Osteocyte (in vitro differentiated cells): ENCODE measurements around the gene KATNB1. TPM values are rescaled to one million over a fixed set of nuclear protein-coding genes. Genes with fewer than 3 reads are reported as not detected.

Experiments
- DNase-seq: peaks from one replicate; pipeline ENCODE4 v3.0.0; 2021; ENCODE audit warnings: mixed read lengths; ENCODE audit not compliant: unreplicated experiment; ENCODE audit errors: extremely low spot score
- H3K27ac Mint-ChIP-seq: one replicate; pipeline ENCODE4 v1.8.0; 2021; ENCODE audit warnings: mild to moderate bottlenecking, mixed read lengths; ENCODE audit not compliant: unreplicated experiment
- H3K27me3 Mint-ChIP-seq: one replicate; pipeline ENCODE4 v1.8.0; 2021; ENCODE audit warnings: mixed read lengths; ENCODE audit not compliant: unreplicated experiment
- H3K36me3 Mint-ChIP-seq: one replicate; pipeline ENCODE4 v1.8.0; 2021; ENCODE audit warnings: mixed read lengths; ENCODE audit not compliant: unreplicated experiment
- H3K4me1 Mint-ChIP-seq: one replicate; pipeline ENCODE4 v1.8.0; 2021; ENCODE audit warnings: mixed read lengths; ENCODE audit not compliant: unreplicated experiment
- H3K4me3 Mint-ChIP-seq: one replicate; pipeline ENCODE4 v1.8.0; 2021; ENCODE audit warnings: mild to moderate bottlenecking, moderate library complexity, mixed read lengths; ENCODE audit not compliant: unreplicated experiment
- H3K9me3 Mint-ChIP-seq: one replicate; pipeline ENCODE4 v1.8.0; 2021; ENCODE audit warnings: mixed read lengths; ENCODE audit not compliant: unreplicated experiment
- total RNA-seq: library from RNA; stranded (reverse); gene quantifications from 2 replicates; pipeline ENCODE4 v1.2.1, GENCODE V29; 2021
- TF ChIP-seq, protein P1 (sequence below): fragments of 200-600 bp; sonication (generic); IDR thresholded peaks from 2 replicates; pipeline ENCODE4 v1.5.0; 2021; ENCODE audit warnings: antibody characterized with exemption, mild to moderate bottlenecking, moderate library complexity

The KATNB1 gene
- total RNA-seq, 1 donor from 2014 or later, result 15.9 TPM

DNA sequence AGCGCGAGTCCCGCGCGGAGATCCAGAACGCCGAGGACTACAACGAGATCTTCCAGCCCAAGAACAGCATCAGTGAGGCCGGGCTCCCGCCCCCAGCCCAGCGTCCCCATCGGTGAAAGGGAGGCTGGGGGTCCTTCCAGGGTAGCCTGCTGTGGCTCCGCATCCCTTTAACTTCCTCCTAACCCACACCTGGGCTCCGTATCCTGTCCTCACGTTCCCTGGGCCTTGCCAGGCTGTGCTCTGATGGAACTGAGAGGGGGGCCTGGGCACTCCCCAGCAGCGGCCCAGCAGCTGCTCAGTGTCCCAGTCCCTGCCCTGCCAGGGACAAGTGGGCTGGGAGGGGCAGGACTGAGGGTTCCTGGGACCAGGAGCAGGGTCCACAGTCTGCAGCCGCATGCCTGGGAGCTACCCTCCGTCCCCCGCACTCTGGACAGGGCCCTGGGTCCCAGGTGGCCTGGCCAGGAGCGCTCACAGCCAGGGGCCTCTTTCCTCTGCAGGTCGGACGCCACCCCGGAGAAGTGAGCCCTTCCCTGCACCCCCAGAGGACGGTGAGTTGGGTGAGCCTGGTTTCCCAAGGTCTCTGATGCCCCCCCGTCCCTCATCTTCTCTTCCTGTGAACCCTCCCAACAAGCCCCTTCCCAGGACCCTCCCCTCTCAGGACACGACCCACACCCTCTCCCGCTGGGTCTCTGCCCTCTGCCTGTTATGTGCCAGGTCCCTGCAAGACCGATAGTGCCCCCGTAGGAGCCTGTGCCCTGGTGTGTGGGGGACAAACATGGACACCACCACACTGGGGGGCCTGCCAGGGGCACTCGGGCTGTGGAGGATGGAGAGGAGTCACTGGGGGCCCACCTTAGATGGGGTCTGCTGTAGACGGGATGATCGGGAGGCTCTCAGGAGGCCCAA lies 18.1 kb downstream of the KATNB1 start:
- Mint-ChIP-seq H3K36me3 (peaks cover 7% of the 10 kb centered on the region), H3K27me3 (no peaks in the 10 kb centered on the region), H3K9me3 (no peaks in the 10 kb centered on the region), H3K4me1 (peaks cover 13% of the 10 kb centered on the region), H3K27ac (no peak overlapping the region), H3K4me3 (no peak overlapping the region)
- TF ChIP-seq, protein P1, sequence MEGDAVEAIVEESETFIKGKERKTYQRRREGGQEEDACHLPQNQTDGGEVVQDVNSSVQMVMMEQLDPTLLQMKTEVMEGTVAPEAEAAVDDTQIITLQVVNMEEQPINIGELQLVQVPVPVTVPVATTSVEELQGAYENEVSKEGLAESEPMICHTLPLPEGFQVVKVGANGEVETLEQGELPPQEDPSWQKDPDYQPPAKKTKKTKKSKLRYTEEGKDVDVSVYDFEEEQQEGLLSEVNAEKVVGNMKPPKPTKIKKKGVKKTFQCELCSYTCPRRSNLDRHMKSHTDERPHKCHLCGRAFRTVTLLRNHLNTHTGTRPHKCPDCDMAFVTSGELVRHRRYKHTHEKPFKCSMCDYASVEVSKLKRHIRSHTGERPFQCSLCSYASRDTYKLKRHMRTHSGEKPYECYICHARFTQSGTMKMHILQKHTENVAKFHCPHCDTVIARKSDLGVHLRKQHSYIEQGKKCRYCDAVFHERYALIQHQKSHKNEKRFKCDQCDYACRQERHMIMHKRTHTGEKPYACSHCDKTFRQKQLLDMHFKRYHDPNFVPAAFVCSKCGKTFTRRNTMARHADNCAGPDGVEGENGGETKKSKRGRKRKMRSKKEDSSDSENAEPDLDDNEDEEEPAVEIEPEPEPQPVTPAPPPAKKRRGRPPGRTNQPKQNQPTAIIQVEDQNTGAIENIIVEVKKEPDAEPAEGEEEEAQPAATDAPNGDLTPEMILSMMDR, result no peak
- DNase-seq, result no peak

DNA sequence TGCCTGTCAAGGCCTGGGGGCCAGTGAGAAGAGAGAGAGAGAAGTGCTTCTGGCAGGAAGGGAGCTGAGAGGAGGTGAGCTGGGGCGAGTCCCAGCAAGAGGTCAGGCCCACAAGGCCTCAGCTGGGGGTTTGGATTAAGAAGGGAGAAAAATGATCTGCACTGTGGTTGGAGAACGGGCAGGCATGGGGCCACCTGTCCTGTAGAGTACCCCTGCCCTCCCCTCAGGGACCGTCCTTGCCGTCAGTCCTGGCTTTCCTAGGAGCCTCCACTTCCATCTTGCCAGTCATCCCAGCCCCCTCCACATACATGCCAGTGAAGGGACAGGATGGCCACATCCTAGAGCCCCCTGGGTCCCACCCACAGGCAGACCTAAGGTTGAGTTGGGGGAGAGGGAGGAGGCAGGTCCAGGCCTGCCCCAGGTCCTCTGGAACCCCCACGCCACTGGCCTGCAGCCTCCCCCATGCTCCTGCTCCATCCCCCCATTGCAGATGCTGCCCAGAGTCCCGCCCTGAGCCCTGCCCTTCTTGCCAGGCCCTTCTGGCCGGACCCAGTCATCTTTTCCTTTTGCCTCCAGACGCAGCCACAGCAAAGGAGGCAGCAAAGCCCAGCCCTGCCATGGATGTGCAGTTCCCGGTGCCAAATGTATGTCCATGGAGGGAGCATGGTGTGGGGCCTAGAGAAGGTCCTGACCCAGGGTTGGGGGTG lies 18.9 kb downstream of the KATNB1 start:
- no peak overlapping the region for H3K27ac Mint-ChIP-seq
- TF ChIP-seq, protein P1, result no peak
- DNase-seq, result no peak
- peaks cover 7% of the 10 kb centered on the region for H3K36me3 Mint-ChIP-seq
- no peaks in the 10 kb centered on the region for H3K27me3 Mint-ChIP-seq
- no peaks in the 10 kb centered on the region for H3K9me3 Mint-ChIP-seq
- peaks cover 13% of the 10 kb centered on the region for H3K4me1 Mint-ChIP-seq
- H3K4me3 Mint-ChIP-seq, result no peak overlapping the region

- H3K36me3 Mint-ChIP-seq, result peaks cover 9% of the 10 kb centered on the region
- no peaks in the 10 kb centered on the region for H3K9me3 Mint-ChIP-seq
- H3K27me3 Mint-ChIP-seq, result no peaks in the 10 kb centered on the region
- TF ChIP-seq, protein P1, result no peak
- peaks cover 13% of the 10 kb centered on the region for H3K4me1 Mint-ChIP-seq
- DNase-seq, result no peak
- H3K4me3 Mint-ChIP-seq, result no peak overlapping the region
- H3K27ac Mint-ChIP-seq, result no peak overlapping the region
Measured at GRCh38 chr16:57755061-57755684, 19.6 kb downstream of the KATNB1 start.

DNA sequence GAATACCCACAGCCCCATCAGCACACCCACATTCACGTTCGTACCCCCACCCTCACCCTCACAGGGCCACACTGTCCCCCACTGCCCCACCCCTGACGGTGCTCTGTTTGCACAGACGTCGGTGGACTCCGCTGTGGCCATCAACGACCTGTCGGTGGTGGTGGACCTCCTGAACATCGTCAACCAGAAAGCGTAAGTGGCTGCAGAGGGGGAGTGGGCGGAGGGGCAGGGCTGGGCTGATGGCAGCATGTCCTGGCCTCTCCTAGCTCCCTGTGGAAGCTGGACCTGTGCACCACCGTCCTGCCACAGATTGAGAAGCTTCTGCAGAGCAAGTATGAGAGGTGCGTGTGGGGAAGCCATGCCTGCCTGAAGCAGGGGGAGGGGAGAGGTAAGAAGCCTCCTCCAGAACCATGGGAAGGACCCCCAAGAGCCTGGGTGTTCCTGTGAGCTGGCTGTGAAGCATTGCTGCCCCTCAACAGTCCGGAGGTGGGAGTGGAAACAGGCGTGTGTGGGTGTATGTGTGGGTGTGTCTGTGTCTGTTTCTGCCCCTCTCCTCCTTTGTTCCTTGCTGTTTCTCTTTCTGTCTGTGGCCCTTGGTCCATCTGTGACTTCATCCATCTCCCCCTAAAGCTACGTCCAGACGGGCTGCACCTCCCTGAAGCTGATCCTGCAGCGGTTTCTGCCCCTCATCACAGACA lies 20.3 kb downstream of the KATNB1 start:
- Mint-ChIP-seq H3K4me1 (peaks cover 13% of the 10 kb centered on the region), H3K27me3 (no peaks in the 10 kb centered on the region), H3K9me3 (no peaks in the 10 kb centered on the region), H3K4me3 (no peak overlapping the region), H3K36me3 (peaks cover 9% of the 10 kb centered on the region), H3K27ac (peak overlapping the region; percentile 52)
- no peak for DNase-seq
- TF ChIP-seq, protein P1, result no peak
